Measurements from ENCODE around the gene C12orf57.
A peak's percentile ranks its signal among the peaks of the same experiment; 100 is the strongest.

DNA sequence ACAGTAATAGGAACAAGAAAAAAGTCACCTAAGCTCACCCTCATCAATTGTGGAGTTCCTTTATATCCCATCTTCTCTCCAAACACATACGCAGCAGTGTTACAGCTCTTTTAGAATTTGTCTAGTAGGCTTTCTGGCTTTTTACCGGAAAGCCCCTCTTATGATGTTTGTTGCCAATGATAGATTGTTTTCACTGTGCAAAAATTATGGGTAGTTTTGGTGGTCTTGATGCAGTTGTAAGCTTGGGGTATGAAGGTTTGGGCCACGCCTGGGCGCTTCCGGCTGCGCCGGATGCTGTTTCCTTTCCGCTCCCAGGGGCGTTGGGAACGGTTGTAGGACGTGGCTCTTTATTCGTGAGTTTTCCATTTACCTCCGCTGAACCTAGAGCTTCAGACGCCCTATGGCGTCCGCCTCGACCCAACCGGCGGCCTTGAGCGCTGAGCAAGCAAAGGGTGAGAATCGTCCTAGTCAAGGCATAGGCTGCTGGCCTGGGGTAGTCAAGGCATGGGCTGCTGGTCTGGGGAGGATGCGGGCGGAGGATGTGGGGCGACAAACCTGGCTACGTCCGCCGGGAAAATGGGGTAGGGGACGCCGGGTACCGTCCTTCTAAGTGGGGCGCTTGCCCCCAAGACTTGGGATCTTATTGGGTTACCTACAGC lies at the start of gene C12orf57, which contains the start of gene RNU7-1:
- TF ChIP-seq, protein P1, sequence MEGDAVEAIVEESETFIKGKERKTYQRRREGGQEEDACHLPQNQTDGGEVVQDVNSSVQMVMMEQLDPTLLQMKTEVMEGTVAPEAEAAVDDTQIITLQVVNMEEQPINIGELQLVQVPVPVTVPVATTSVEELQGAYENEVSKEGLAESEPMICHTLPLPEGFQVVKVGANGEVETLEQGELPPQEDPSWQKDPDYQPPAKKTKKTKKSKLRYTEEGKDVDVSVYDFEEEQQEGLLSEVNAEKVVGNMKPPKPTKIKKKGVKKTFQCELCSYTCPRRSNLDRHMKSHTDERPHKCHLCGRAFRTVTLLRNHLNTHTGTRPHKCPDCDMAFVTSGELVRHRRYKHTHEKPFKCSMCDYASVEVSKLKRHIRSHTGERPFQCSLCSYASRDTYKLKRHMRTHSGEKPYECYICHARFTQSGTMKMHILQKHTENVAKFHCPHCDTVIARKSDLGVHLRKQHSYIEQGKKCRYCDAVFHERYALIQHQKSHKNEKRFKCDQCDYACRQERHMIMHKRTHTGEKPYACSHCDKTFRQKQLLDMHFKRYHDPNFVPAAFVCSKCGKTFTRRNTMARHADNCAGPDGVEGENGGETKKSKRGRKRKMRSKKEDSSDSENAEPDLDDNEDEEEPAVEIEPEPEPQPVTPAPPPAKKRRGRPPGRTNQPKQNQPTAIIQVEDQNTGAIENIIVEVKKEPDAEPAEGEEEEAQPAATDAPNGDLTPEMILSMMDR (CRISPR knock-in tag; IDR thresholded peaks at IDR 0.05), result no peak
- TF ChIP-seq TAF1 (CRISPR knock-in tag; IDR thresholded peaks at IDR 0.05), result peak; percentile 56; the same call in 1 of the 2 replicates
- no peak for TF ChIP-seq ZNF616 (CRISPR knock-in tag; IDR thresholded peaks at IDR 0.05; ENCODE audit: low read depth)
- no peak for TF ChIP-seq SYNCRIP (IDR thresholded peaks at IDR 0.05; ENCODE audit: insufficient read depth, low read depth, low read length)
- TF ChIP-seq ARNT2 (CRISPR knock-in tag; IDR thresholded peaks at IDR 0.05; ENCODE audit: low read depth), result 0 out of 2 replicates have a peak, but pooled peaks have one; percentile 13
- peak; percentile 85 for TF ChIP-seq ZNF331 (CRISPR knock-in tag; IDR thresholded peaks at IDR 0.05)
- no peak for TF ChIP-seq ZBTB38 (CRISPR knock-in tag; IDR thresholded peaks at IDR 0.05)
- no peak; the same call in 1 of the 2 replicates for TF ChIP-seq MYNN (CRISPR knock-in tag; IDR thresholded peaks at IDR 0.05; ENCODE audit: low read depth)
- TF ChIP-seq, protein P2, sequence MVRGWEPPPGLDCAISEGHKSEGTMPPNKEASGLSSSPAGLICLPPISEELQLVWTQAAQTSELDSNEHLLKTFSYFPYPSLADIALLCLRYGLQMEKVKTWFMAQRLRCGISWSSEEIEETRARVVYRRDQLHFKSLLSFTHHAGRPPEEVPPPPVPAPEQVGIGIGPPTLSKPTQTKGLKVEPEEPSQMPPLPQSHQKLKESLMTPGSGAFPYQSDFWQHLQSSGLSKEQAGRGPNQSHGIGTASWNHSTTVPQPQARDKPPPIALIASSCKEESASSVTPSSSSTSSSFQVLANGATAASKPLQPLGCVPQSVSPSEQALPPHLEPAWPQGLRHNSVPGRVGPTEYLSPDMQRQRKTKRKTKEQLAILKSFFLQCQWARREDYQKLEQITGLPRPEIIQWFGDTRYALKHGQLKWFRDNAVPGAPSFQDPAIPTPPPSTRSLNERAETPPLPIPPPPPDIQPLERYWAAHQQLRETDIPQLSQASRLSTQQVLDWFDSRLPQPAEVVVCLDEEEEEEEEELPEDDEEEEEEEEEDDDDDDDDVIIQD (CRISPR knock-in tag; IDR thresholded peaks at IDR 0.05; ENCODE audit: low read depth), result peak; percentile 37; the same call in 1 of the 2 replicates
- TF ChIP-seq ZKSCAN1 (IDR thresholded peaks at IDR 0.05; ENCODE audit: low read length), result no peak; the same call in 1 of the 2 replicates
